K562 (cell line): ENCODE measurements around the gene CLEC10A. TPM values are rescaled to one million over a fixed set of nuclear protein-coding genes. Genes with fewer than 3 reads are reported as not detected.

Experiments
- ATAC-seq: fragments of 200-7000 bp; cut with Tn5 transposase; 3 replicates; pipeline ENCODE4 v1.9.1; 2020; ENCODE audit warnings: moderate library complexity
- BruUV-seq: library from RNA; stranded (reverse); fragments of 400-500 nt; replicated peaks from 2 replicates; lab custom pipeline; 2021; lab: Mats Ljungman, UMichigan
- CTCF ChIA-PET: fragments of 300-600 bp; formaldehyde crosslinking; extraction: SDS; loops from one replicate; lab custom pipeline; 2021; ENCODE audit warnings: low intra/inter-chr PET ratio; lab: Yijun Ruan, JAX
- POLR2A ChIA-PET: fragments of 300-600, 350-650 bp; sonication (Branson Sonifier 250); formaldehyde crosslinking; extraction: SDS; loops from one replicate; lab custom pipeline; 2021; ENCODE audit warnings: antibody characterized with exemption, inconsistent platforms; lab: Yijun Ruan, JAX
- DNase-seq, 4 experiments: peaks; one replicate each; pipeline versions ENCODE4 v3.0.0 to v3.0.0-alpha.2; 2011 to 2018; ENCODE audit warnings: low spot score in 3 of 4, mixed read lengths in 3 of 4; ENCODE audit errors: extremely low read depth in 1 of 4
- FAIRE-seq: peaks from 2 replicates; lab custom pipeline; 2011; peaks lifted over from hg19 to GRCh38; lab: Jason Lieb, UNC
- H2AFZ ChIP-seq: 2 replicates; pipeline ENCODE4 v1.6.0; 2011; ENCODE audit warnings: low read depth, low read length, control low read depth, inconsistent platforms
- H3K27ac ChIP-seq: fragments of 200-600 bp; 3 replicates; pipeline ENCODE4 v1.8.0; 2011; ENCODE audit warnings: low read depth, mild to moderate bottlenecking, control low read depth, inconsistent platforms, low read length, moderate library complexity, mixed read lengths; ENCODE audit errors: extremely low read depth
- H3K27me3 ChIP-seq, 2 experiments: fragments of 300-600 bp in 1 of 2; 2 replicates in 1 of 2; 3 replicates in 1 of 2; pipeline versions ENCODE4 v1.6.0 to v1.8.0; 2011; ENCODE audit warnings: inconsistent platforms in 2 of 2, low read length in 2 of 2, mild to moderate bottlenecking in 1 of 2, mixed read lengths in 1 of 2, moderate library complexity in 1 of 2; ENCODE audit not compliant: control insufficient read depth in 2 of 2, insufficient read depth in 2 of 2
- H3K36me3 ChIP-seq: fragments of 300-600 bp; 3 replicates; pipeline ENCODE4 v1.8.0; 2011; ENCODE audit warnings: mild to moderate bottlenecking, low read length, inconsistent platforms; ENCODE audit not compliant: control insufficient read depth, insufficient read depth
- H3K4me1 ChIP-seq, 2 experiments: fragments of 200-600 bp in 1 of 2; replicated peaks in 1 of 2; 2 replicates in 1 of 2; 3 replicates in 1 of 2; pipeline versions ENCODE4 v1.5.1 to v1.8.0; 2011; ENCODE audit warnings: inconsistent platforms in 2 of 2, low read length in 2 of 2, mild to moderate bottlenecking in 1 of 2, mixed read lengths in 1 of 2, moderate library complexity in 1 of 2; ENCODE audit not compliant: control insufficient read depth in 2 of 2, insufficient read depth in 2 of 2
- H3K4me2 ChIP-seq: 2 replicates; pipeline ENCODE4 v1.6.1; 2011; ENCODE audit warnings: low read length, control low read depth, inconsistent platforms, mixed read lengths; ENCODE audit not compliant: insufficient read depth
- H3K4me3 ChIP-seq: fragments of 200-600 bp; sonication (generic), shearing (Covaris generic); 2 replicates; pipeline ENCODE4 v1.5.1; 2016; ENCODE audit warnings: control low read depth, inconsistent platforms
- H3K79me2 ChIP-seq: fragments of 200-600 bp; 3 replicates; pipeline ENCODE4 v1.8.0; 2011; ENCODE audit warnings: low read length, inconsistent platforms; ENCODE audit not compliant: control insufficient read depth, insufficient read depth
- H3K9ac ChIP-seq, 2 experiments: 2 replicates each; pipeline versions ENCODE4 v1.6.0 to v1.6.1; 2011; ENCODE audit warnings: low read depth in 2 of 2, low read length in 2 of 2, control low read depth in 1 of 2, inconsistent platforms in 1 of 2, mild to moderate bottlenecking in 1 of 2, mixed read lengths in 1 of 2; ENCODE audit not compliant: insufficient read depth in 1 of 2
- H3K9me1 ChIP-seq: one replicate; pipeline ENCODE4 v1.6.0; 2011; ENCODE audit warnings: inconsistent platforms, mild to moderate bottlenecking, low read length, moderate library complexity; ENCODE audit not compliant: control insufficient read depth, insufficient read depth
- H3K9me3 ChIP-seq: replicated peaks from 2 replicates; pipeline ENCODE4 v1.5.1; 2011; ENCODE audit warnings: low read depth, low read length, inconsistent platforms; ENCODE audit not compliant: control insufficient read depth, insufficient read depth
- H4K20me1 ChIP-seq: replicated peaks from 2 replicates; pipeline ENCODE4 v1.6.1; 2011; ENCODE audit warnings: low read length, inconsistent platforms, mixed read lengths; ENCODE audit not compliant: control insufficient read depth, insufficient read depth
- FOSL1 ChIP-seq: fragments of 200-800 bp; sonication (Bioruptor generic); conservative IDR thresholded peaks from 2 replicates; pipeline ENCODE4 v1.6.1; 2016; ENCODE audit warnings: missing genetic modification characterization, missing compliant biosample characterization
- JUNB ChIP-seq: fragments of 450-650 bp; formaldehyde crosslinking; conservative IDR thresholded peaks from 2 replicates; pipeline ENCODE4 v1.4.0; 2020; ENCODE audit warnings: mild to moderate bottlenecking
- MLLT1 ChIP-seq, 2 experiments: fragments of 450-650 bp; IDR thresholded peaks; 2 replicates each; pipeline ENCODE4 v1.6.1; 2016
- TCF15 ChIP-seq: fragments of 250-450 bp; sonication (Bioruptor Pico); IDR thresholded peaks from 2 replicates; pipeline ENCODE4 v1.8.0; 2022; ENCODE audit warnings: moderate library complexity, mild to moderate bottlenecking, inconsistent platforms
- WGBS: fragments of 100-300 bp; shearing (Covaris generic); methylation state at CpG from one replicate; pipeline ENCODE4 v1.1.6; 2016; ENCODE audit warnings: low coverage, mixed read lengths; ENCODE audit not compliant: insufficient coverage; ENCODE audit errors: missing lambda C conversion rate; 5-methylcytosine and 5-hydroxymethylcytosine counted together
- in situ Hi-C: fragments of 300-500 bp; cut with MboI; formaldehyde crosslinking; loops from 4 replicates; pipeline ENCODE4 v1.15.0; 2018; ENCODE audit warnings: inconsistent platforms, mixed read lengths
- intact Hi-C: fragments of 100-400 bp; cut with micrococcal nuclease; formaldehyde crosslinking; loops from 2 replicates; pipeline ENCODE4 v1.14.2; 2022
- polyA plus RNA-seq, 8 experiments: library from polyadenylated mRNA; depleted of rRNA in 4 of 8; stranded (reverse) in 5 of 8; unstranded in 3 of 8; fragments of >200 nt; fragmentation: Nextera tagmentation in 2 of 8; fragmentation: Illumina TruSeq in 1 of 8; extraction: Ambion mirVana in 2 of 8; extraction: Trizol in 1 of 8; gene quantifications; 2 replicates each; pipeline versions ENCODE4 v1.2.1 to v1.2.3, GENCODE V29; 2011 to 2014; ENCODE audit warnings: inconsistent platforms in 1 of 8, missing spikeins in 1 of 8
- total RNA-seq, 7 experiments: library from RNA; depleted of rRNA in 6 of 7; stranded (reverse); fragments of >200 nt in 6 of 7; fragmentation: Illumina TruSeq in 2 of 7; extraction: Trizol in 2 of 7; gene quantifications; 2 replicates each; pipeline versions ENCODE4 v1.2.1 to v1.2.3, GENCODE V29; 2011 to 2021; ENCODE audit warnings: low replicate concordance in 1 of 7
- TF ChIP-seq, protein P1 (sequence below): fragments of 450-650 bp; IDR thresholded peaks from 2 replicates; pipeline ENCODE4 v1.6.1; 2016

Gene CLEC10A
- total and polyA plus RNA-seq, 9 of the 15 experiments (the other 6 are each of a cell fraction or from before 2014, with no cell fraction given): 0.04 to 0.11 (median 0.05) TPM; not detected in 6

DNA sequence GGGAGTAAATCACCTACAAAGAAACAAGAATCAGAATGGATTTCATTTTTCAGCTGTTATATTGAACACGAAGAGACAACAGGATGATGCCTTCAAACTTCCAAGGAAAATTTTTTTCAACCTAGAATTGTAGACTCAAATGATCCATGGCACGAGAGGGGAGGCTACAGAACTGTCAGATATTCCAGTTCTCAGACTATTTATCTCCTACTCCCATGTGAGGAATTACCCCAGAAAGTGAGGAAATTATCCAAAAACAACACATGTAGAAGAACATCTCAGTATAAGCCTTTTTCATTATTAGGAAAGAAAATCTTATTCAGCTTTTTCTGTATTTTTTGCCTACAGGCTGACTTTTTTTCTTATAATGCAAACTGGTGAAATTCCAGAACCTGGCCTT lies 40.1 kb upstream of the CLEC10A start (continued):
- TF ChIP-seq MLLT1 (IDR thresholded peaks at IDR 0.05): no peak
- no peak for TF ChIP-seq FOSL1 (tag)

GRCh38 chr17:7119314-7119713 lies 39.3 kb upstream of the CLEC10A start:
- no peak overlapping the region for H3K9ac ChIP-seq
- H3K27me3 ChIP-seq: peaks cover 4 to 54% of the 10 kb centered on the region in 2 experiments; a peak in 4 of 5 replicates
- BruUV-seq: no TSS peak
- no peaks in the 10 kb centered on the region; a peak in 1 of 5 replicates for H3K4me1 ChIP-seq
- in situ Hi-C loops: no loop called here
- POLR2A ChIA-PET: no interaction called here
- no peaks in the 10 kb centered on the region for H3K9me1 ChIP-seq
- no peaks in the 10 kb centered on the region for H3K9me3 ChIP-seq
- no peak for TF ChIP-seq TCF15
- TF ChIP-seq JUNB (CRISPR knock-in tag): no peak
- TF ChIP-seq, protein P1, sequence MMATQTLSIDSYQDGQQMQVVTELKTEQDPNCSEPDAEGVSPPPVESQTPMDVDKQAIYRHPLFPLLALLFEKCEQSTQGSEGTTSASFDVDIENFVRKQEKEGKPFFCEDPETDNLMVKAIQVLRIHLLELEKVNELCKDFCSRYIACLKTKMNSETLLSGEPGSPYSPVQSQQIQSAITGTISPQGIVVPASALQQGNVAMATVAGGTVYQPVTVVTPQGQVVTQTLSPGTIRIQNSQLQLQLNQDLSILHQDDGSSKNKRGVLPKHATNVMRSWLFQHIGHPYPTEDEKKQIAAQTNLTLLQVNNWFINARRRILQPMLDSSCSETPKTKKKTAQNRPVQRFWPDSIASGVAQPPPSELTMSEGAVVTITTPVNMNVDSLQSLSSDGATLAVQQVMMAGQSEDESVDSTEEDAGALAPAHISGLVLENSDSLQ: 0 out of 2 replicates have a peak, but pooled peaks have one; percentile 23
- TF ChIP-seq, all 486 proteins: peak for 1
- 0% methylated on average over 7 of the region's 11 CpGs for WGBS
- CTCF ChIA-PET: interaction anchor here (0.7 kb wide), 1 partner anchor 28 kb away, joined by 3 read pairs; no protein-coding TSS in a partner anchor
- intact Hi-C loops: no loop called here
- no peak for FAIRE-seq
- no peaks in the 10 kb centered on the region for H3K36me3 ChIP-seq
- no peak overlapping the region for H3K4me3 ChIP-seq
- no peaks in the 10 kb centered on the region for H3K79me2 ChIP-seq
- H4K20me1 ChIP-seq: no peaks in the 10 kb centered on the region
- H2AFZ ChIP-seq: no peak overlapping the region
- no peak overlapping the region for H3K27ac ChIP-seq
- ATAC-seq: no peak
- H3K4me2 ChIP-seq: no peak overlapping the region
- DNase-seq: no peak
